Lower leg skin (tissue), 3 donors: ENCODE data around the gene CST5.

Experiments
- POLR2A ChIP-seq, 2 donors: fragments of 450-650 bp; IDR thresholded peaks; one replicate each; pipeline ENCODE4 v1.6.1; 2016 to 2017; ENCODE audit warnings: antibody characterized with exemption in 2 of 2, mild to moderate bottlenecking in 1 of 2, moderate library complexity in 1 of 2
- TF ChIP-seq, protein P1 (sequence below), 3 donors: fragments of 450-650 bp; IDR thresholded peaks; one replicate each; pipeline ENCODE4 v1.5.1; 2016; ENCODE audit warnings: antibody characterized with exemption in 3 of 3, mild to moderate bottlenecking in 3 of 3, moderate library complexity in 2 of 3

DNA sequence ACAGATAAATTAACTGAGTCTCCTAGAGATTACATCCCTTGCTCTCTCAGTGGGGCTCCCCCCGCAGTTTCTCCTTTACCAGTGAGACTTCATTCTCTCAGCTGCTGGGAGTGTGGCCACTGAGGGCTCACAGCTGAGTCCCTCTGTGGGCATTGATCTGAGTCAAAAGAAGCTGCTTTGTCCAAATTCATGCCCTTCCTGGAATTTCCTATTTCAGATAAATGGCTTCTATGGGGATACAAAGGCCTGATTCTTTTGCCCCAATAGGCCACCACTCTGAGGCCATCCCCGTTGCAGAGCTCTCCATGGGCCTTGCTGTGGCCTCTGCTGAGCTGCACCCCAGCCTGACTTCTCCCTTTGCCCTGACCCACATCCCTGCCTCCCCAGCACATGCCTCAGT is 10.0 kb downstream of the CST5 start:
- TF ChIP-seq, protein P1, sequence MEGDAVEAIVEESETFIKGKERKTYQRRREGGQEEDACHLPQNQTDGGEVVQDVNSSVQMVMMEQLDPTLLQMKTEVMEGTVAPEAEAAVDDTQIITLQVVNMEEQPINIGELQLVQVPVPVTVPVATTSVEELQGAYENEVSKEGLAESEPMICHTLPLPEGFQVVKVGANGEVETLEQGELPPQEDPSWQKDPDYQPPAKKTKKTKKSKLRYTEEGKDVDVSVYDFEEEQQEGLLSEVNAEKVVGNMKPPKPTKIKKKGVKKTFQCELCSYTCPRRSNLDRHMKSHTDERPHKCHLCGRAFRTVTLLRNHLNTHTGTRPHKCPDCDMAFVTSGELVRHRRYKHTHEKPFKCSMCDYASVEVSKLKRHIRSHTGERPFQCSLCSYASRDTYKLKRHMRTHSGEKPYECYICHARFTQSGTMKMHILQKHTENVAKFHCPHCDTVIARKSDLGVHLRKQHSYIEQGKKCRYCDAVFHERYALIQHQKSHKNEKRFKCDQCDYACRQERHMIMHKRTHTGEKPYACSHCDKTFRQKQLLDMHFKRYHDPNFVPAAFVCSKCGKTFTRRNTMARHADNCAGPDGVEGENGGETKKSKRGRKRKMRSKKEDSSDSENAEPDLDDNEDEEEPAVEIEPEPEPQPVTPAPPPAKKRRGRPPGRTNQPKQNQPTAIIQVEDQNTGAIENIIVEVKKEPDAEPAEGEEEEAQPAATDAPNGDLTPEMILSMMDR (IDR thresholded peaks at IDR 0.05): no peak
- TF ChIP-seq POLR2A (IDR thresholded peaks at IDR 0.05): no peak
